ENCODE results near the gene GUCY1B1. TPM values are rescaled to one million over a fixed set of nuclear protein-coding genes. Genes with fewer than 3 reads are reported as not detected.

Gene GUCY1B1
- total RNA-seq, result 2.1 and 4.6 TPM in 2 replicates

DNA sequence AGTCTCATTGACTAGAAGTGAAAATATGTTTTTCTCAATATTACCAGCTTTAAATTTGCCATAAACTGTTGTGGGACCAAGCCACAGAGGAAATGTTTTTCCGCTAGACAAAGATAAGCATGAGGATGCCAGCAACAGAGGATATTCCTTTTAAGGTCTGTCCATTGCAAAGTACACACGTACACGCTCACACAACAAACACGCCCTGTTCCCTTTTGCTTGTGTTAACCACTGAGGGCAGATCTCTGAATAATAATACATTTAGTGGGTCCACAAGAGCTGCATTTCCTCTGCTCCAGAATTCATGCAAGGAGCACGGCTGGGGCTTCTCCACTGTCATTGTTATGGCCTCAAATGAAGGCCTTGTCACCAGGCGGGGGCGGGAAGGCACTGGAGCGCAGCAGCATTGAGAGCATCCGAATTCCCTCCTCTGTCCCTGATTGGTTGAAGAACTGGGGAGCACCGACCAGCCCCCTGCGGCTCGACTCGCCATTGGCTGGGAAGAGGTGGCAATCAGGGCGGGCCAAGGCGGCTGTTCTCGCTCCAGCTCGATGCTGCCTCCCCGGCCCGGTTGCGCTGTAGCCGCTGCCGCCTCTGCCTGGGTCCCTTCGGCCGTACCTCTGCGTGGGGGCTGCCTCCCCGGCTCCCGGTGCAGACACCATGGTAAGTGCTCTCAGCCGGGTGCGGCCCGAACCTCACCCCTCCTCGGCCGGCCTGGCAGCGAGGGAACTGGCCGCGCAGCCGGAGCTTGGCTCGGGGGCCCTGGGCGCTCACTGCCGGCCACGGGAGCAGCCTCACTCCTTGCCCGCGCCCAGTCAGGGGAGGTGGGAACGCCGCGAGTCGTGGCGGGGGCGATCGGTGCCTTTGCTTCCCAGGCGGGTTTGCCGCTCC lies at the start of gene GUCY1B1:
GUCY1B1 (plus strand) TSS at position 541 of the 891 bp plus-strand sequence; CDS start at position 661, 120 bp downstream.
- FAIRE-seq (no peak), DNase-seq (ENCODE audit: low read depth) (peak; percentile 84)
- Histone ChIP-seq H3K36me3 (ENCODE audit: control insufficient read depth, insufficient read depth, low read length) (no peaks in the 10 kb centered on the region), H3K27me3 (ENCODE audit: control insufficient read depth, insufficient read depth, low read length) (no peaks in the 10 kb centered on the region), H3K4me3 (ENCODE audit: low read depth, low read length) (peak within 1 kb of the TSS; percentile 68)
- TF ChIP-seq, protein P1, sequence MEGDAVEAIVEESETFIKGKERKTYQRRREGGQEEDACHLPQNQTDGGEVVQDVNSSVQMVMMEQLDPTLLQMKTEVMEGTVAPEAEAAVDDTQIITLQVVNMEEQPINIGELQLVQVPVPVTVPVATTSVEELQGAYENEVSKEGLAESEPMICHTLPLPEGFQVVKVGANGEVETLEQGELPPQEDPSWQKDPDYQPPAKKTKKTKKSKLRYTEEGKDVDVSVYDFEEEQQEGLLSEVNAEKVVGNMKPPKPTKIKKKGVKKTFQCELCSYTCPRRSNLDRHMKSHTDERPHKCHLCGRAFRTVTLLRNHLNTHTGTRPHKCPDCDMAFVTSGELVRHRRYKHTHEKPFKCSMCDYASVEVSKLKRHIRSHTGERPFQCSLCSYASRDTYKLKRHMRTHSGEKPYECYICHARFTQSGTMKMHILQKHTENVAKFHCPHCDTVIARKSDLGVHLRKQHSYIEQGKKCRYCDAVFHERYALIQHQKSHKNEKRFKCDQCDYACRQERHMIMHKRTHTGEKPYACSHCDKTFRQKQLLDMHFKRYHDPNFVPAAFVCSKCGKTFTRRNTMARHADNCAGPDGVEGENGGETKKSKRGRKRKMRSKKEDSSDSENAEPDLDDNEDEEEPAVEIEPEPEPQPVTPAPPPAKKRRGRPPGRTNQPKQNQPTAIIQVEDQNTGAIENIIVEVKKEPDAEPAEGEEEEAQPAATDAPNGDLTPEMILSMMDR (IDR thresholded peaks at IDR 0.05; ENCODE audit: insufficient read depth, low read length, severe bottlenecking), result peak; percentile 46

DNA sequence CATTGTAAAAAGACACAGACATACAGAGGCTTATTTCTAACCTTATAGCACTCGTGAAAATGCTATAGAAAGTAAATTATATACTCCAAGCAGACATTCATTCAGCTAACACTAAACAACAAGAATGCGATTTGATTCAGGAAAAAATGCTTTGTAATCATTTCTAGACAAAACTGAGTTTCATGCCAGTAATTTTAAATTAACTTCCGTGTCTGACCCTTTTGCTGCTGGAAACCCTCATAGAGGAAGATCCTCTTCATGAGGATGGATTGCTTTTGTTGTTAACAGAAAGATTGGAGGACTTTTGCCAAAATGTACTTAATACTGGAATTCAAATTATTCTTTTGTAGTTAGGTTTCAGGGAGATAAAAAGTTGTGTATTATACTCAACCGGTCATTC lies 48.9 kb upstream of the GUCY1B1 start:
- DNase-seq (ENCODE audit: low read depth) (no peak), FAIRE-seq (no peak)
- TF ChIP-seq, protein P1 (IDR thresholded peaks at IDR 0.05; ENCODE audit: insufficient read depth, low read length, severe bottlenecking), result no peak

DNA sequence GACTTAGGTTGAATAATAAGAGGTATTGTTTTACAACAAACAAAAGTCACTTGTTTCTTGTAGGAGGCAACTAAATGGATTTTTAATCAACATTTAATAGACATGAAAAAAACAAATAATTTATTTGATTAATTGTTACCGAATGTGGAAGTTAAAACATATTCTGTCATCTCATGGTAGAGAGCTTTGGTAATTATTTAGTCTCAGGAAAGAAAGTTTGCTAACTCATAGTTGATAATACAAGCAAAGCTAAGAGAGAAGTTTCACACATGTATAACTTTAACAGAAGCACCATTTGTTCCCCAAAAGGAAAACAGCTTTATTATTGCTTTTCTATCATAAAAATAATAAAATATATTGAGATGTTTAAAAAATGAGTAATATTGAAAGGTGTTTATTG lies 47.3 kb upstream of the GUCY1B1 start:
- no peak for FAIRE-seq
- H3K4me3 ChIP-seq (ENCODE audit: low read depth, low read length), result no peak overlapping the region
- DNase-seq (ENCODE audit: low read depth), result no peak
- no peaks in the 10 kb centered on the region for H3K27me3 ChIP-seq (ENCODE audit: control insufficient read depth, insufficient read depth, low read length)
- no peaks in the 10 kb centered on the region for H3K36me3 ChIP-seq (ENCODE audit: control insufficient read depth, insufficient read depth, low read length)
- TF ChIP-seq, protein P1 (IDR thresholded peaks at IDR 0.05; ENCODE audit: insufficient read depth, low read length, severe bottlenecking), result no peak

More for the DNA sequence above, 48.9 kb upstream of the GUCY1B1 start:
- Histone ChIP-seq H3K4me3 (ENCODE audit: low read depth, low read length) (no peak overlapping the region), H3K27me3 (ENCODE audit: control insufficient read depth, insufficient read depth, low read length) (no peaks in the 10 kb centered on the region), H3K36me3 (ENCODE audit: control insufficient read depth, insufficient read depth, low read length) (no peaks in the 10 kb centered on the region)

DNA sequence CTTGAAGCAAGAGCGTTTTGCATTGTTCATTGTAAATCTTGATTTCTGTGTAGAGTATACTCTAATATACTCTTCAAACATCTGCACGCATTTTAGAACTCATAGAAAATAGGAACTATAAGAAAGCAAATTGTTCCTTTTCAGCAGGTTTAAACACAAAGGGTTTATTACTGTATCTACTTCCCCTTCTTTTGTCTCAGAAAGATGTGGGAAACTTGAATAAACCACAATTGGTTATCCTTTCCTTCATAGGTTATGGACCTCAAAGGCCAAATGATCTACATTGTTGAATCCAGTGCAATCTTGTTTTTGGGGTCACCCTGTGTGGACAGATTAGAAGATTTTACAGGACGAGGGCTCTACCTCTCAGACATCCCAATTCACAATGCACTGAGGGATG lies 46.0 kb upstream of the GUCY1B1 start:
- no peak overlapping the region for H3K4me3 ChIP-seq (ENCODE audit: low read depth, low read length)
- H3K36me3 ChIP-seq (ENCODE audit: control insufficient read depth, insufficient read depth, low read length), result no peaks in the 10 kb centered on the region
- H3K27me3 ChIP-seq (ENCODE audit: control insufficient read depth, insufficient read depth, low read length), result no peaks in the 10 kb centered on the region
- TF ChIP-seq, protein P1 (IDR thresholded peaks at IDR 0.05; ENCODE audit: insufficient read depth, low read length, severe bottlenecking), result no peak
- no peak for DNase-seq (ENCODE audit: low read depth)
- FAIRE-seq, result no peak

DNA sequence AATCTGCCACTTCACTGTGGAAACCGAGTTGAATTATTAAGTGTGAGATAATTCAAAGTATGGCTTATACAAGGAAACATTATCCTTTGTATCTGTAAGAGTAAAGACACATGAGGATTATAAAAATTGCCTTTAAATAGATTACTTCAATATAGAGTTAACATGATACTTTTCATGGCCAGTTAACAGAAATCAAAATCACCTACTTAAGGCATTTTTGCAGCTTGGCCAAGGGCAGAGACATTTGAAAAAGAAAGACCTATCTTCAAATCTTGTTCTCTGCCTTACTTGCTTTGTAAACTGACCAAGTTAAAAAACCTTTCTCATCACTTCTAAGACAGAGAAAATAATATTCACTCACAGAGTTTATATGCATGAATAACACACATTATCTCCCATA lies 44.9 kb upstream of the GUCY1B1 start:
- FAIRE-seq, result no peak
- H3K27me3 ChIP-seq (ENCODE audit: control insufficient read depth, insufficient read depth, low read length), result no peaks in the 10 kb centered on the region
- DNase-seq (ENCODE audit: low read depth), result no peak
- TF ChIP-seq, protein P1 (IDR thresholded peaks at IDR 0.05; ENCODE audit: insufficient read depth, low read length, severe bottlenecking), result no peak
- no peaks in the 10 kb centered on the region for H3K36me3 ChIP-seq (ENCODE audit: control insufficient read depth, insufficient read depth, low read length)
- H3K4me3 ChIP-seq (ENCODE audit: low read depth, low read length), result no peak overlapping the region
